ENCODE data around the gene ME1. TPM values are rescaled to one million over a fixed set of nuclear protein-coding genes. Genes with fewer than 3 reads are reported as not detected.

The ME1 gene
- total RNA-seq, 1 experiment from 2014 or later = 5.3 TPM

DNA sequence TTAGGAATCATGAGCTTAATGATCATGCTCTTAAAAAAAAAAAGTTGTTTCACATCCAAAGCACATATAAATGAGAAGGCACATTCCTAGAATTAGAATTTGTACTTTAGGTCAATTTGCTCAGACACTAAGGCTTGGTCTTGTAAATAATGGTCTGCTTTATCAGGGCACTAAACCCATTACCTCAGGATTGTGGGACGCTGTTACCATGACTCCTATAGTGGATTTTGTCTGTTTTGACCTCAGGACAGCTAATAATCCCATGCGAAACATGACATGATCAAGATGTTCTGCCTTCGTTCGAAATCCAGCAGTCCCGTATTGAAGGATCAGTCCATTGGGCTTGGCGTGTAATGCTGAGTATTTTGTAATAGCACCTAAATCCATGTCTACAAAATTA is 240.2 kb downstream of the ME1 start (continued):
- TF ChIP-seq, protein P1, sequence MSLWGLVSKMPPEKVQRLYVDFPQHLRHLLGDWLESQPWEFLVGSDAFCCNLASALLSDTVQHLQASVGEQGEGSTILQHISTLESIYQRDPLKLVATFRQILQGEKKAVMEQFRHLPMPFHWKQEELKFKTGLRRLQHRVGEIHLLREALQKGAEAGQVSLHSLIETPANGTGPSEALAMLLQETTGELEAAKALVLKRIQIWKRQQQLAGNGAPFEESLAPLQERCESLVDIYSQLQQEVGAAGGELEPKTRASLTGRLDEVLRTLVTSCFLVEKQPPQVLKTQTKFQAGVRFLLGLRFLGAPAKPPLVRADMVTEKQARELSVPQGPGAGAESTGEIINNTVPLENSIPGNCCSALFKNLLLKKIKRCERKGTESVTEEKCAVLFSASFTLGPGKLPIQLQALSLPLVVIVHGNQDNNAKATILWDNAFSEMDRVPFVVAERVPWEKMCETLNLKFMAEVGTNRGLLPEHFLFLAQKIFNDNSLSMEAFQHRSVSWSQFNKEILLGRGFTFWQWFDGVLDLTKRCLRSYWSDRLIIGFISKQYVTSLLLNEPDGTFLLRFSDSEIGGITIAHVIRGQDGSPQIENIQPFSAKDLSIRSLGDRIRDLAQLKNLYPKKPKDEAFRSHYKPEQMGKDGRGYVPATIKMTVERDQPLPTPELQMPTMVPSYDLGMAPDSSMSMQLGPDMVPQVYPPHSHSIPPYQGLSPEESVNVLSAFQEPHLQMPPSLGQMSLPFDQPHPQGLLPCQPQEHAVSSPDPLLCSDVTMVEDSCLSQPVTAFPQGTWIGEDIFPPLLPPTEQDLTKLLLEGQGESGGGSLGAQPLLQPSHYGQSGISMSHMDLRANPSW (CRISPR knock-in tag; conservative IDR thresholded peaks at IDR 0.05; ENCODE audit: low read depth) = no peak
- TF ChIP-seq, protein P2, sequence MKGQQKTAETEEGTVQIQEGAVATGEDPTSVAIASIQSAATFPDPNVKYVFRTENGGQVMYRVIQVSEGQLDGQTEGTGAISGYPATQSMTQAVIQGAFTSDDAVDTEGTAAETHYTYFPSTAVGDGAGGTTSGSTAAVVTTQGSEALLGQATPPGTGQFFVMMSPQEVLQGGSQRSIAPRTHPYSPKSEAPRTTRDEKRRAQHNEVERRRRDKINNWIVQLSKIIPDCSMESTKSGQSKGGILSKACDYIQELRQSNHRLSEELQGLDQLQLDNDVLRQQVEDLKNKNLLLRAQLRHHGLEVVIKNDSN (CRISPR knock-in tag; IDR thresholded peaks at IDR 0.05) = no peak
- TF ChIP-seq ZNF396 (CRISPR knock-in tag; IDR thresholded peaks at IDR 0.05; ENCODE audit: borderline replicate concordance) (no peak), TCF7 (CRISPR knock-in tag; IDR thresholded peaks at IDR 0.05; ENCODE audit: low read depth) (no peak), ZBTB21 (CRISPR knock-in tag; IDR thresholded peaks at IDR 0.05; ENCODE audit: borderline replicate concordance) (no peak), TP53 (CRISPR knock-in tag; IDR thresholded peaks at IDR 0.05) (no peak)
- TF ChIP-seq, protein P3, sequence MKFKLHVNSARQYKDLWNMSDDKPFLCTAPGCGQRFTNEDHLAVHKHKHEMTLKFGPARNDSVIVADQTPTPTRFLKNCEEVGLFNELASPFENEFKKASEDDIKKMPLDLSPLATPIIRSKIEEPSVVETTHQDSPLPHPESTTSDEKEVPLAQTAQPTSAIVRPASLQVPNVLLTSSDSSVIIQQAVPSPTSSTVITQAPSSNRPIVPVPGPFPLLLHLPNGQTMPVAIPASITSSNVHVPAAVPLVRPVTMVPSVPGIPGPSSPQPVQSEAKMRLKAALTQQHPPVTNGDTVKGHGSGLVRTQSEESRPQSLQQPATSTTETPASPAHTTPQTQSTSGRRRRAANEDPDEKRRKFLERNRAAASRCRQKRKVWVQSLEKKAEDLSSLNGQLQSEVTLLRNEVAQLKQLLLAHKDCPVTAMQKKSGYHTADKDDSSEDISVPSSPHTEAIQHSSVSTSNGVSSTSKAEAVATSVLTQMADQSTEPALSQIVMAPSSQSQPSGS (CRISPR knock-in tag; IDR thresholded peaks at IDR 0.05; ENCODE audit: borderline replicate concordance, low read depth) = no peak

DNA sequence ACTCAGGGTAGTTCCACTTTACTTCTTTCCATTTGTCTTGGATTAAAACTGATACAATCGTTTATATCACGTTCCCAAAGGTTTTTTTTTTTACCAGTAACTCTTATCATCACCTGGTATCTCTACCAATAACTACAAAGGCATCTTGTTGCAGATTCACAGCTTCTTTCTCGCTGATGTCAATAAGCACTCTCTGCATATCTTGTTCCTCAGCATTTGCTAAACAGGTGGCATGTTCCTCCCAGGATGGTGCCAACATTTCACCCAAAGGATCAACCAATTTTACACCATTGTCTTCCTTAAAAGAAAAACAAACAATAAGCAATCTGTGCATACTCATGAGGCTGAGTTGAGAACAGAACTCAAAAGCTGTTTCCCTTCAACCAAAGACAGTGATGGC is 242.3 kb downstream of the ME1 start:
- peaks cover 54% of the 10 kb centered on the region for H3K36me3 Mint-ChIP-seq
- POLR2A ChIA-PET = no interaction called here

DNA sequence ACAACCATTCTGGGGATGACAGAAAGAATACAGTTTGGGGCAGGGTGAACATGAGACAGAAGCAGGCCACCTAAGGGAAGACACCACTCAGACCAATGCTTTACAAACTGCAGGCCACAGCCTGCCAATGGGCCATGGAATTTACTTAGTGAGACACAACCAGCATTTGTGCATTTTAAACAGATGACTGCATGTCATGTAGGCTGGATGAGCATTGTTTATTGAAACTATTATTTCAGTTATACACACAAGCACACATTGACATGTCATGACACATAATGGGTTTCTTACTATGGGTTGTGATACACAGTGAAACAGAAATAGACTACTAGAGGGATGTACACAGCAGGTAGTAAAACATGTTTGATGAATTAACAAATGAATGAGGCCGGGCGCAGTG is 245.8 kb downstream of the ME1 start:
- TF ChIP-seq, protein P4, sequence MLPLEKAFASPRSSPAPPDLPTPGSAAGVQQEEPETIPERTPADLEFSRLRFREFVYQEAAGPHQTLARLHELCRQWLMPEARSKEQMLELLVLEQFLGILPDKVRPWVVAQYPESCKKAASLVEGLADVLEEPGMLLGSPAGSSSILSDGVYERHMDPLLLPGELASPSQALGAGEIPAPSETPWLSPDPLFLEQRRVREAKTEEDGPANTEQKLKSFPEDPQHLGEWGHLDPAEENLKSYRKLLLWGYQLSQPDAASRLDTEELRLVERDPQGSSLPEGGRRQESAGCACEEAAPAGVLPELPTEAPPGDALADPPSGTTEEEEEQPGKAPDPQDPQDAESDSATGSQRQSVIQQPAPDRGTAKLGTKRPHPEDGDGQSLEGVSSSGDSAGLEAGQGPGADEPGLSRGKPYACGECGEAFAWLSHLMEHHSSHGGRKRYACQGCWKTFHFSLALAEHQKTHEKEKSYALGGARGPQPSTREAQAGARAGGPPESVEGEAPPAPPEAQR (CRISPR knock-in tag; IDR thresholded peaks at IDR 0.05) = no peak
- no peak for TF ChIP-seq ATF1 (CRISPR knock-in tag; IDR thresholded peaks at IDR 0.05)
- TF ChIP-seq EMX1 (CRISPR knock-in tag; IDR thresholded peaks at IDR 0.05) = no peak
- Mint-ChIP-seq H3K27me3 (ENCODE audit: low read depth) (no peaks in the 10 kb centered on the region), H3K27ac (no peak overlapping the region), H3K4me3 (no peak overlapping the region), H3K4me1 (peaks cover 9% of the 10 kb centered on the region), H3K9me3 (no peaks in the 10 kb centered on the region), H3K36me3 (peaks cover 76% of the 10 kb centered on the region)
- ATAC-seq (no peak), DNase-seq (ENCODE audit: low spot score) (no peak)
- CTCF ChIA-PET = interaction anchor here (1.1 kb wide), 1 partner anchor 30 kb away, joined by 3 read pairs; no protein-coding TSS in a partner anchor
- POLR2A ChIA-PET = no interaction called here

More for the DNA sequence above, 242.3 kb downstream of the ME1 start:
- ATAC-seq = no peak
- H3K4me3 Mint-ChIP-seq = no peak overlapping the region
- H3K9me3 Mint-ChIP-seq = no peaks in the 10 kb centered on the region
- no peak for DNase-seq (ENCODE audit: low spot score)
- no peak overlapping the region for H3K27ac Mint-ChIP-seq
- H3K27me3 Mint-ChIP-seq (ENCODE audit: low read depth) = no peaks in the 10 kb centered on the region
- CTCF ChIA-PET = interaction anchor here (0.5 to 1.3 kb wide), 2 partner anchors 9 to 123 kb away, joined by 3 to 4 read pairs; partner anchors contain the start of gene UBE3D
- TF ChIP-seq EMX1 (CRISPR knock-in tag; IDR thresholded peaks at IDR 0.05) (no peak), TP53 (CRISPR knock-in tag; IDR thresholded peaks at IDR 0.05) (no peak), ATF1 (CRISPR knock-in tag; IDR thresholded peaks at IDR 0.05) (no peak), MXD4 (CRISPR knock-in tag; IDR thresholded peaks at IDR 0.05; ENCODE audit: borderline replicate concordance) (no peak), ETV6 (CRISPR knock-in tag; IDR thresholded peaks at IDR 0.05) (no peak), IRF2 (CRISPR knock-in tag; IDR thresholded peaks at IDR 0.05; ENCODE audit: borderline replicate concordance, low read depth) (no peak)
- TF ChIP-seq, protein P5, sequence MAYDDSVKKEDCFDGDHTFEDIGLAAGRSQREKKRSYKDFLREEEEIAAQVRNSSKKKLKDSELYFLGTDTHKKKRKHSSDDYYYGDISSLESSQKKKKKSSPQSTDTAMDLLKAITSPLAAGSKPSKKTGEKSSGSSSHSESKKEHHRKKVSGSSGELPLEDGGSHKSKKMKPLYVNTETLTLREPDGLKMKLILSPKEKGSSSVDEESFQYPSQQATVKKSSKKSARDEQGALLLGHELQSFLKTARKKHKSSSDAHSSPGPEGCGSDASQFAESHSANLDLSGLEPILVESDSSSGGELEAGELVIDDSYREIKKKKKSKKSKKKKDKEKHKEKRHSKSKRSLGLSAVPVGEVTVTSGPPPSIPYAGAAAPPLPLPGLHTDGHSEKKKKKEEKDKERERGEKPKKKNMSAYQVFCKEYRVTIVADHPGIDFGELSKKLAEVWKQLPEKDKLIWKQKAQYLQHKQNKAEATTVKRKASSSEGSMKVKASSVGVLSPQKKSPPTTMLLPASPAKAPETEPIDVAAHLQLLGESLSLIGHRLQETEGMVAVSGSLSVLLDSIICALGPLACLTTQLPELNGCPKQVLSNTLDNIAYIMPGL (CRISPR knock-in tag; IDR thresholded peaks at IDR 0.05) = no peak
- peaks cover 11% of the 10 kb centered on the region for H3K4me1 Mint-ChIP-seq
